Heart right ventricle (tissue), 16 donors: ENCODE data around the gene YEATS2. TPM values are rescaled to one million over a fixed set of nuclear protein-coding genes. Genes with fewer than 3 reads are reported as not detected.

ENCODE experiments used
- ATAC-seq, 8 donors: fragments of 200-7000 bp; cut with Tn5 transposase; one replicate each; pipeline ENCODE4 v1.9.1; 2020; ENCODE audit warnings: mild to moderate bottlenecking in 8 of 8, moderate library complexity in 8 of 8, moderate number of reproducible peaks in 1 of 8
- DNase-seq, 2 donors: peaks; one replicate each; pipeline ENCODE4 v3.0.0-alpha.2; 2020
- H3K27ac ChIP-seq, 10 donors: fragments of 200-600 bp; sonication (generic) in 2 of 10; one replicate each; pipeline versions ENCODE4 v1.5.0 to v1.8.0; 2020 to 2022; ENCODE audit warnings: mild to moderate bottlenecking in 3 of 10
- H3K27me3 ChIP-seq, 7 donors: fragments of 200-600 bp; one replicate each; pipeline ENCODE4 v1.8.0; 2021 to 2022; ENCODE audit warnings: mild to moderate bottlenecking in 2 of 7
- H3K36me3 ChIP-seq, 9 donors: fragments of 200-600 bp; sonication (generic) in 1 of 9; one replicate each; pipeline versions ENCODE4 v1.5.0 to v1.8.0; 2020 to 2022; ENCODE audit warnings: mild to moderate bottlenecking in 2 of 9
- H3K4me1 ChIP-seq, 9 donors: fragments of 200-600 bp; sonication (generic) in 1 of 9; one replicate each; pipeline versions ENCODE4 v1.5.0 to v1.8.0; 2020 to 2022; ENCODE audit warnings: mild to moderate bottlenecking in 4 of 9
- H3K4me3 ChIP-seq, 10 donors: fragments of 200-600 bp; sonication (generic) in 2 of 10; one replicate each; pipeline versions ENCODE4 v1.5.0 to v1.8.0; 2020 to 2022; ENCODE audit warnings: mild to moderate bottlenecking in 7 of 10, moderate library complexity in 2 of 10
- H3K9me3 ChIP-seq, 11 donors: fragments of 200-600 bp in 10 of 11; sonication (generic) in 2 of 11; one replicate each; pipeline versions ENCODE4 v1.5.0 to v1.8.0; 2013 to 2022; ENCODE audit warnings: mild to moderate bottlenecking in 2 of 11, control low read depth in 1 of 11, moderate library complexity in 1 of 11
- CTCF ChIP-seq, 9 donors: fragments of 200-600 bp; sonication (generic) in 2 of 9; IDR thresholded peaks; one replicate each; pipeline versions ENCODE4 v1.5.0 to v1.8.0; 2021 to 2022; ENCODE audit warnings: antibody characterized with exemption in 9 of 9, mild to moderate bottlenecking in 5 of 9, moderate library complexity in 1 of 9
- WGBS, 2 donors: extraction: QIAGEN DNeasy Blood & Tissue Kit; methylation state at CpG; one replicate each; pipeline ENCODE4 v1.1.7; 2013; ENCODE audit warnings: inconsistent platforms in 1 of 2; 5-methylcytosine and 5-hydroxymethylcytosine counted together
- intact Hi-C, 10 donors: fragments of 100-400 bp; cut with DNase I; formaldehyde crosslinking; loops; one replicate each; pipeline versions ENCODE4 v1.11.1 to v1.14.2; 2022
- polyA plus RNA-seq, 2 donors: library from polyadenylated mRNA; stranded (reverse); fragments of 200-250 nt; gene quantifications; one replicate each; pipeline ENCODE4 v1.2.3, GENCODE V29; 2013
- total RNA-seq, 10 donors: library from RNA; stranded (reverse); fragmentation: NEBNext Ultra II Directional in 3 of 10; extraction: Animal tissue kit (Norgen Biotek cat#: 25700) in 3 of 10; gene quantifications; one replicate each; pipeline versions ENCODE4 v1.2.1 to v1.2.4, GENCODE V29; 2021 to 2023
- donor health status: Arrhythmogenic right ventricular cardiomyopathy.
- donor health status: ischemic (EF 13 %, LVEDD 7.1; RV severe dilation, severe dysfunction).
- donor health status: healthy with polysubstance abuse.
- donor health status: DM: no; HTN: yes; CAD: no.
- donor health status: DM: no; HTN: no; CAD: no.
- donor health status: ischemic (EF 25% LVEDD 6.9; RV normal size, moderate dysfunction).
- donor health status: ischemic (EF 25% LVEDD 5.7; RV mildly dilated, moderate dysfunction).
- donor health status: healthy.
- donor health status: DM: yes; HTN: yes; CAD: no.
- donor health status: Ischemic cardiomyopathy.
- donor health status: ischemic (EF 35%, LVEDD 5.7; RV mildly dilated, moderate dysfunction).
- donor health status: nonischemic (EF 11% LVEDD 7.7; RV severe dilation, severe dysfunction).
- donor health status: DM: yes; HTN: yes; CAD: no.
- donor health status: PGD.
- donor health status: ischemic (EF 29% LVEDD 5.4; RV normal size, mild dysfunction).
- donor health status: nonischemic (EF 23%, LVEDD 6.1; RV moderate dilation, normal function).

Gene YEATS2
- total and polyA plus RNA-seq, 12 donors: 4.6 to 22.2 (median 10.1) TPM

GRCh38 chr3:183829466-183829865, 131.9 kb downstream of the YEATS2 start:
- no peak overlapping the region for H3K27ac ChIP-seq
- intact Hi-C loops: no loop called here
- H3K9me3 ChIP-seq: no peaks in the 10 kb centered on the region
- ATAC-seq: no peak
- H3K27me3 ChIP-seq: peaks cover 0 to 5% (median 0%) of the 10 kb centered on the region in 7 donors
- DNase-seq: no peak
- no peak overlapping the region for H3K4me3 ChIP-seq
- 90 to 93% methylated on average over 9 of the region's 9 CpGs for WGBS, 2 donors
- peaks cover 5 to 29% (median 12%) of the 10 kb centered on the region in 9 donors for H3K4me1 ChIP-seq
- H3K36me3 ChIP-seq: peaks cover 0 to 68% (median 10%) of the 10 kb centered on the region in 9 donors
- TF ChIP-seq CTCF (IDR thresholded peaks at IDR 0.05): no peak

GRCh38 chr3:183830187-183830586, 132.6 kb downstream of the YEATS2 start:
- no peak overlapping the region for H3K27ac ChIP-seq
- WGBS, 2 donors: 95 to 96% methylated on average over 9 of the region's 9 CpGs
- TF ChIP-seq CTCF (IDR thresholded peaks at IDR 0.05): no peak
- no peak overlapping the region for H3K4me3 ChIP-seq
- DNase-seq (no peak), ATAC-seq (no peak)
- peaks cover 0 to 23% (median 6%) of the 10 kb centered on the region in 9 donors for H3K4me1 ChIP-seq
- H3K36me3 ChIP-seq: peaks cover 0 to 74% (median 10%) of the 10 kb centered on the region in 9 donors
- no peaks in the 10 kb centered on the region for H3K9me3 ChIP-seq
- no peaks in the 10 kb centered on the region for H3K27me3 ChIP-seq
- intact Hi-C loops: no loop called here

GRCh38 chr3:183833516-183833915, 135.9 kb downstream of the YEATS2 start:
- WGBS, 2 donors: 95 to 96% methylated on average over 6 of the region's 6 CpGs
- Histone ChIP-seq H3K9me3 (no peaks in the 10 kb centered on the region), H3K27me3 (no peaks in the 10 kb centered on the region), H3K27ac (no peak overlapping the region), H3K36me3 (peaks cover 0 to 96% (median 10%) of the 10 kb centered on the region in 9 donors), H3K4me1 (peaks cover 0 to 5% (median 0%) of the 10 kb centered on the region in 9 donors), H3K4me3 (no peak overlapping the region)
- DNase-seq (no peak), ATAC-seq (no peak)
- no peak for TF ChIP-seq CTCF (IDR thresholded peaks at IDR 0.05)
- intact Hi-C loops: no loop called here

- Histone ChIP-seq H3K4me1 (no peaks in the 10 kb centered on the region), H3K4me3 (no peak overlapping the region), H3K27ac (no peak overlapping the region), H3K36me3 (peaks cover 0 to 98% (median 40%) of the 10 kb centered on the region in 9 donors), H3K27me3 (no peaks in the 10 kb centered on the region), H3K9me3 (no peaks in the 10 kb centered on the region)
- DNase-seq (no peak), ATAC-seq (no peak)
- intact Hi-C loops: no loop called here
- 91 to 94% methylated on average over 9 of the region's 9 CpGs for WGBS, 2 donors
- no peak for TF ChIP-seq CTCF (IDR thresholded peaks at IDR 0.05)
These were observed 139.8 kb downstream of the YEATS2 start for GRCh38 chr3:183837390-183837789.
